K562 (cell line): Measurements from ENCODE around the gene ABHD16A. TPM values are rescaled to one million over a fixed set of nuclear protein-coding genes. Genes with fewer than 3 reads are reported as not detected.

Source experiments
- BRCA1 ChIP-seq, 2 experiments: fragments of 450-650 bp in 1 of 2; sonication (generic) in 1 of 2; formaldehyde crosslinking in 1 of 2; IDR thresholded peaks; 2 replicates each; pipeline versions ENCODE4 v1.5.0 to v1.6.1; 2017 to 2020; ENCODE audit warnings: mild to moderate bottlenecking in 1 of 2, missing genetic modification reagents in 1 of 2
- CBX8 ChIP-seq: fragments of 200-600 bp; sonication (generic); IDR thresholded peaks from 2 replicates; pipeline ENCODE4 v1.6.1; 2012; ENCODE audit warnings: borderline replicate concordance, mixed run types, low read depth, mild to moderate bottlenecking, moderate library complexity, mixed read lengths, low read length, control low read depth, inconsistent platforms; ENCODE audit not compliant: poor library complexity, severe bottlenecking; ENCODE audit errors: extremely low read depth
- ELF2 ChIP-seq: fragments of 250-450 bp; sonication (Bioruptor Pico); IDR thresholded peaks from 2 replicates; pipeline ENCODE4 v1.5.0; 2021; ENCODE audit warnings: mild to moderate bottlenecking
- ETV1 ChIP-seq: fragments of 450-650 bp; conservative IDR thresholded peaks from 2 replicates; pipeline ENCODE4 v1.6.1; 2016; ENCODE audit warnings: missing genetic modification characterization, control low read depth, low read depth, missing compliant biosample characterization
- FOS ChIP-seq: IDR thresholded peaks from 3 replicates; pipeline ENCODE4 v1.6.1; 2011; ENCODE audit not compliant: insufficient read length; ENCODE audit errors: extremely low read depth
- FOSL1 ChIP-seq: fragments of 200-800 bp; sonication (Bioruptor generic); conservative IDR thresholded peaks from 2 replicates; pipeline ENCODE4 v1.6.1; 2016; ENCODE audit warnings: missing genetic modification characterization, missing compliant biosample characterization
- LEF1 ChIP-seq: fragments of 450-650 bp; IDR thresholded peaks from 2 replicates; pipeline ENCODE4 v1.6.1; 2016; ENCODE audit warnings: mild to moderate bottlenecking
- MAFK ChIP-seq: IDR thresholded peaks from 2 replicates; pipeline ENCODE4 v1.6.1; 2011; ENCODE audit warnings: low read length, improper control_type of control experiment
- MCM2 ChIP-seq: fragments of 450-650 bp; IDR thresholded peaks from 2 replicates; pipeline ENCODE4 v1.6.1; 2017; ENCODE audit warnings: low read depth, mild to moderate bottlenecking
- MCM7 ChIP-seq, 2 experiments: fragments of 450-650 bp; IDR thresholded peaks; 2 replicates each; pipeline ENCODE4 v1.6.1; 2016 to 2018
- MEF2D ChIP-seq: conservative IDR thresholded peaks from 2 replicates; pipeline ENCODE4 v1.6.1; 2016; ENCODE audit warnings: low read depth, missing genetic modification characterization, missing compliant biosample characterization
- NEUROD1 ChIP-seq: fragments of 150-350 bp; IDR thresholded peaks from 2 replicates; pipeline ENCODE4 v1.6.1; 2014; ENCODE audit warnings: borderline replicate concordance, low read length, low read depth; ENCODE audit not compliant: partially characterized antibody
- PTBP1 ChIP-seq: fragments of 200-400 bp; formaldehyde crosslinking; IDR thresholded peaks from 2 replicates; pipeline ENCODE4 v1.6.1; 2017; ENCODE audit warnings: low read depth, low read length
- SAFB2 ChIP-seq: fragments of 200-400 bp; formaldehyde crosslinking; IDR thresholded peaks from 2 replicates; pipeline ENCODE4 v1.6.1; 2018; ENCODE audit warnings: borderline replicate concordance, low read length, low read depth, moderate library complexity; ENCODE audit not compliant: severe bottlenecking
- SIX5 ChIP-seq, 2 experiments: IDR thresholded peaks; 2 replicates each; pipeline ENCODE4 v1.6.1; 2011; ENCODE audit warnings: low read length in 2 of 2, borderline replicate concordance in 1 of 2, low read depth in 1 of 2, mild to moderate bottlenecking in 1 of 2, moderate library complexity in 1 of 2; ENCODE audit not compliant: insufficient read depth in 1 of 2
- ZBTB1 ChIP-seq: sonication (generic); formaldehyde crosslinking; IDR thresholded peaks from 2 replicates; pipeline ENCODE4 v1.8.1; 2023; ENCODE audit warnings: missing genetic modification reagents, low read depth, mild to moderate bottlenecking, borderline replicate concordance
- ZNF232 ChIP-seq: sonication (generic); formaldehyde crosslinking; IDR thresholded peaks from 2 replicates; pipeline ENCODE4 v1.8.0; 2022; ENCODE audit warnings: mild to moderate bottlenecking, missing genetic modification reagents
- ZNF583 ChIP-seq: fragments of 250-450 bp; sonication (Bioruptor Pico); IDR thresholded peaks from 2 replicates; pipeline ENCODE4 v1.4.0; 2020
- ZNF778 ChIP-seq: fragments of 450-650 bp; formaldehyde crosslinking; IDR thresholded peaks from 2 replicates; pipeline ENCODE4 v1.4.0; 2020; ENCODE audit warnings: mild to moderate bottlenecking, moderate library complexity
- polyA plus RNA-seq, 8 experiments: library from polyadenylated mRNA; depleted of rRNA in 4 of 8; stranded (reverse) in 5 of 8; unstranded in 3 of 8; fragments of >200 nt; fragmentation: Nextera tagmentation in 2 of 8; fragmentation: Illumina TruSeq in 1 of 8; extraction: Ambion mirVana in 2 of 8; extraction: Trizol in 1 of 8; gene quantifications; 2 replicates each; pipeline versions ENCODE4 v1.2.1 to v1.2.3, GENCODE V29; 2011 to 2014; ENCODE audit warnings: inconsistent platforms in 1 of 8, missing spikeins in 1 of 8
- total RNA-seq, 7 experiments: library from RNA; depleted of rRNA in 6 of 7; stranded (reverse); fragments of >200 nt in 6 of 7; fragmentation: Illumina TruSeq in 2 of 7; extraction: Trizol in 2 of 7; gene quantifications; 2 replicates each; pipeline versions ENCODE4 v1.2.1 to v1.2.3, GENCODE V29; 2011 to 2021; ENCODE audit warnings: low replicate concordance in 1 of 7
- TF ChIP-seq, protein P1 (sequence below): sonication (generic); formaldehyde crosslinking; IDR thresholded peaks from 2 replicates; pipeline ENCODE4 v1.8.0; 2022; ENCODE audit warnings: mild to moderate bottlenecking, missing genetic modification reagents
- TF ChIP-seq, protein P2 (sequence below): sonication (generic); formaldehyde crosslinking; IDR thresholded peaks from 2 replicates; pipeline ENCODE4 v1.8.1; 2023; ENCODE audit warnings: mild to moderate bottlenecking, missing genetic modification reagents
- TF ChIP-seq, protein P3 (sequence below): fragments of 450-650 bp; IDR thresholded peaks from 2 replicates; pipeline ENCODE4 v1.7.1; 2018; ENCODE audit warnings: mild to moderate bottlenecking, low read depth; ENCODE audit not compliant: partially characterized antibody

ABHD16A gene
- total and polyA plus RNA-seq, 9 of the 15 experiments (the other 6 are each of a cell fraction or from before 2014, with no cell fraction given): 25.8 to 120 (median 81.6) TPM

DNA sequence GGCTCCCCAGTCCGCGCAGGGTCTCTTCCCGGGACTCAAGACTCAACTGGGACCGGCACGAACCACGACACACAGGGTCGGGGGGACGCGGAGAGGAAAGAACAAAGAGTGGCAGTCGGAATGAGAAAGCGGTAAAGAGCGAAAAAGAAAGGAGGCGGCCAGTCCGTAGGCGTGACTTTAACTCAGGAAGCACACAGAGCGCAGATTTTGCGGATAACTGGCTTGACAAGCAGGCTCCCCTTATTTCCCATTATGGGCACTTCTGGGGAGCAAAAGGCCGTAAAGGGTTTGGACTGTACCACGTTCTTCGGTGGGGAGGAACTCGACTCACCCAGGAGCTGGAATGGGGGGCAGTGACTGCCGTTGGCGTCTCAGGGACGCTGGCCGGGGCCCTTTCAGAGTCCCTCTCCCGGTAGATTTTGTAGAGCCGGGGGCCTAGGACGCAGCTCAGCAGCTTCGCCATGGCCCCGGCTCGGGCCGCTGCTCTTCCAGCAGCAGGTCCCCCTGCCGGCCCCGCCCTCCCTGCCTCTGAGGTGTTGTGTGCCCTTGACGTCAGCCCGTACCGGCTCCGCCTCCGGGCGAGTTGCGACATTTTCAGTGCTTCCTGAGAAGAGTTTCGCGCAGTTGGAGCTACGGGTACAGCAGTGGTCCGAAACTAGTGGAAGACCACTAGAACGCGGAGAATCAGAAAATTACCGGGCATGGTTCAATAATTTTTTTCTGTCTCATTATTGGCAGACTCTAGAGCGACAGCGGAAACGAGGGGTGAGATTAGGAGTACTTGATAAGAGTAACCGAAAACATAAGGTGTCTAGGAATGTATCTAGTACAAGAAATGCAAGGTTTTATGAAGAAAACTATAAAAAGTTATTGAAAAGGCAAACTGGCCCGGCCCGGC, at the start of gene ABHD16A (continued):
- TF ChIP-seq MCM2: no peak
- TF ChIP-seq MAFK: peak; percentile 40; the same call in 1 of the 2 replicates
- no peak for TF ChIP-seq ZNF583 (CRISPR knock-in tag)
- 0 out of 2 replicates have a peak, but pooled peaks have one; percentile 33 for TF ChIP-seq PTBP1
- no peak; the same call in none of the 2 replicates for TF ChIP-seq ELF2 (CRISPR knock-in tag)
- TF ChIP-seq, protein P1, sequence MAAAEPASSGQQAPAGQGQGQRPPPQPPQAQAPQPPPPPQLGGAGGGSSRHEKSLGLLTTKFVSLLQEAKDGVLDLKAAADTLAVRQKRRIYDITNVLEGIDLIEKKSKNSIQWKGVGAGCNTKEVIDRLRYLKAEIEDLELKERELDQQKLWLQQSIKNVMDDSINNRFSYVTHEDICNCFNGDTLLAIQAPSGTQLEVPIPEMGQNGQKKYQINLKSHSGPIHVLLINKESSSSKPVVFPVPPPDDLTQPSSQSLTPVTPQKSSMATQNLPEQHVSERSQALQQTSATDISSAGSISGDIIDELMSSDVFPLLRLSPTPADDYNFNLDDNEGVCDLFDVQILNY (CRISPR knock-in tag): 0 out of 2 replicates have a peak, but pooled peaks have one; percentile 55
- TF ChIP-seq SIX5 (IDR thresholded peaks at IDR 0.05; ENCODE audit: borderline replicate concordance in 1 of 2, insufficient read depth in 1 of 2, low read depth in 1 of 2, low read length in 2 of 2): peak; percentile 30 to 49; a peak in 2 of 4 replicates
- TF ChIP-seq NEUROD1: peak; percentile 93
- no peak for TF ChIP-seq ZNF778 (CRISPR knock-in tag)
- TF ChIP-seq, protein P2, sequence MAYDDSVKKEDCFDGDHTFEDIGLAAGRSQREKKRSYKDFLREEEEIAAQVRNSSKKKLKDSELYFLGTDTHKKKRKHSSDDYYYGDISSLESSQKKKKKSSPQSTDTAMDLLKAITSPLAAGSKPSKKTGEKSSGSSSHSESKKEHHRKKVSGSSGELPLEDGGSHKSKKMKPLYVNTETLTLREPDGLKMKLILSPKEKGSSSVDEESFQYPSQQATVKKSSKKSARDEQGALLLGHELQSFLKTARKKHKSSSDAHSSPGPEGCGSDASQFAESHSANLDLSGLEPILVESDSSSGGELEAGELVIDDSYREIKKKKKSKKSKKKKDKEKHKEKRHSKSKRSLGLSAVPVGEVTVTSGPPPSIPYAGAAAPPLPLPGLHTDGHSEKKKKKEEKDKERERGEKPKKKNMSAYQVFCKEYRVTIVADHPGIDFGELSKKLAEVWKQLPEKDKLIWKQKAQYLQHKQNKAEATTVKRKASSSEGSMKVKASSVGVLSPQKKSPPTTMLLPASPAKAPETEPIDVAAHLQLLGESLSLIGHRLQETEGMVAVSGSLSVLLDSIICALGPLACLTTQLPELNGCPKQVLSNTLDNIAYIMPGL: no peak; the same call in none of the 2 replicates
- TF ChIP-seq, protein P3, sequence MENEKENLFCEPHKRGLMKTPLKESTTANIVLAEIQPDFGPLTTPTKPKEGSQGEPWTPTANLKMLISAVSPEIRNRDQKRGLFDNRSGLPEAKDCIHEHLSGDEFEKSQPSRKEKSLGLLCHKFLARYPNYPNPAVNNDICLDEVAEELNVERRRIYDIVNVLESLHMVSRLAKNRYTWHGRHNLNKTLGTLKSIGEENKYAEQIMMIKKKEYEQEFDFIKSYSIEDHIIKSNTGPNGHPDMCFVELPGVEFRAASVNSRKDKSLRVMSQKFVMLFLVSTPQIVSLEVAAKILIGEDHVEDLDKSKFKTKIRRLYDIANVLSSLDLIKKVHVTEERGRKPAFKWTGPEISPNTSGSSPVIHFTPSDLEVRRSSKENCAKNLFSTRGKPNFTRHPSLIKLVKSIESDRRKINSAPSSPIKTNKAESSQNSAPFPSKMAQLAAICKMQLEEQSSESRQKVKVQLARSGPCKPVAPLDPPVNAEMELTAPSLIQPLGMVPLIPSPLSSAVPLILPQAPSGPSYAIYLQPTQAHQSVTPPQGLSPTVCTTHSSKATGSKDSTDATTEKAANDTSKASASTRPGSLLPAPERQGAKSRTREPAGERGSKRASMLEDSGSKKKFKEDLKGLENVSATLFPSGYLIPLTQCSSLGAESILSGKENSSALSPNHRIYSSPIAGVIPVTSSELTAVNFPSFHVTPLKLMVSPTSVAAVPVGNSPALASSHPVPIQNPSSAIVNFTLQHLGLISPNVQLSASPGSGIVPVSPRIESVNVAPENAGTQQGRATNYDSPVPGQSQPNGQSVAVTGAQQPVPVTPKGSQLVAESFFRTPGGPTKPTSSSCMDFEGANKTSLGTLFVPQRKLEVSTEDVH: peak; percentile 33
- TF ChIP-seq FOSL1 (tag): peak; percentile 62; the same call in 1 of the 2 replicates
- no peak for TF ChIP-seq BRCA1 (IDR thresholded peaks at IDR 0.05)
- no peak for TF ChIP-seq BRCA1 (CRISPR knock-in tag; IDR thresholded peaks at IDR 0.05)
- no peak for TF ChIP-seq SAFB2
- peak; percentile 30; the same call in 1 of the 2 replicates for TF ChIP-seq ZNF232 (CRISPR knock-in tag)
- peak in 1 of 2 experiments; percentile 6; a peak in 1 of 4 replicates for TF ChIP-seq MCM7 (IDR thresholded peaks at IDR 0.05)
- no peak for TF ChIP-seq CBX8
- TF ChIP-seq MEF2D (tag): no peak
- TF ChIP-seq ETV1 (tag): peak; percentile 87
- TF ChIP-seq FOS: no peak
- peak; percentile 51; the same call in 1 of the 2 replicates for TF ChIP-seq LEF1
- TF ChIP-seq ZBTB1 (CRISPR knock-in tag): peak; percentile 31; the same call in 1 of the 2 replicates
